Measurements from ENCODE around the gene SNX7. TPM values are rescaled to one million over a fixed set of nuclear protein-coding genes. Genes with fewer than 3 reads are reported as not detected.

Gene SNX7
- polyA plus RNA-seq, 2 of the 4 experiments (the other 2 are of a cell fraction) = 29.5 to 45.1 TPM

GRCh38 chr1:98693385-98693784, 31.9 kb downstream of the SNX7 start:
- H3K4me3 ChIP-seq = no peak overlapping the region
- 92% methylated on average over 2 of the region's 2 CpGs for WGBS (ENCODE audit: missing lambda C conversion rate)
- no peak overlapping the region for H3K4me2 ChIP-seq
- no peak for FAIRE-seq
- TF ChIP-seq ZSCAN20 (CRISPR knock-in tag; IDR thresholded peaks at IDR 0.05) (no peak), FOXS1 (CRISPR knock-in tag; IDR thresholded peaks at IDR 0.05) (no peak), SMC3 (IDR thresholded peaks at IDR 0.05) (no peak)
- H3K4me1 ChIP-seq = no peaks in the 10 kb centered on the region
- POLR2A ChIA-PET = no interaction called here
- no peak for ATAC-seq
- CTCF ChIA-PET = no interaction called here
- DNase-seq (ENCODE audit: low read depth in 1 of 2, low spot score in 1 of 2) = no peak
- no peaks in the 10 kb centered on the region for H3K9me3 ChIP-seq
- H3K27ac ChIP-seq = no peak overlapping the region

- Histone ChIP-seq H3K4me1 (no peaks in the 10 kb centered on the region), H3K4me2 (no peak overlapping the region), H3K9me3 (no peaks in the 10 kb centered on the region), H3K27ac (no peak overlapping the region), H3K4me3 (no peak overlapping the region)
- FAIRE-seq = no peak
- no peak for ATAC-seq
- TF ChIP-seq MAFK (IDR thresholded peaks at IDR 0.05; ENCODE audit: partially characterized antibody) = peak; percentile 62
- TF ChIP-seq TP53 (CRISPR knock-in tag; IDR thresholded peaks at IDR 0.05) = no peak
- no peak for TF ChIP-seq TFCP2L1 (CRISPR knock-in tag; IDR thresholded peaks at IDR 0.05)
- TF ChIP-seq RFX5 (IDR thresholded peaks at IDR 0.05) = no peak
- no peak for TF ChIP-seq HES2 (IDR thresholded peaks at IDR 0.05)
- no peak for TF ChIP-seq POLR2A (IDR thresholded peaks at IDR 0.05; ENCODE audit: low read length)
- TF ChIP-seq ESRRA (IDR thresholded peaks at IDR 0.05; ENCODE audit: borderline replicate concordance, low read length) = no peak
- TF ChIP-seq MAX (IDR thresholded peaks at IDR 0.05) = no peak
- CTCF ChIA-PET = no interaction called here
- DNase-seq (ENCODE audit: low read depth in 1 of 2, low spot score in 1 of 2) = no peak
- POLR2A ChIA-PET = no interaction called here
- 93% methylated on average over 4 of the region's 4 CpGs for WGBS (ENCODE audit: missing lambda C conversion rate)
Measured at GRCh38 chr1:98696077-98696476, 34.6 kb downstream of the SNX7 start.

DNA sequence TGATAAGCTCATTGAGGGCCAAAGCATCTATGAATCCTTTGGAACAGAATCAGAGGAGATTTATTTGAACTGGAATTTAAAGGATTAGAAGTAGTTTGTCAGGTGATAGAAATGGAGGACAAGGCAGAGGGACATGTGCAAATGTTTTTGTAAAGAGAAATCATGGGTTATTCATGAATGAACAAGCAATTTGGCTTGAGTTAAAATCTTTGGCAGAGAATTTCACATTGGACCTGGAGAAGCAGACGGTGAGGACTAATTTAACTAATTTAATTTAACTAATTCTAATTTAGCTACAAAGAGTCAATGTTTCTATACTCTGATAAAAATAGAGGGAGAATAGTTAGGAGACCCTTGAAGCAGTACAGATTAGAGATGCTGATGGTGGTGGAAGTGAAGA, 36.3 kb downstream of the SNX7 start:
- Histone ChIP-seq H3K9me3 (no peaks in the 10 kb centered on the region), H3K4me3 (no peak overlapping the region), H3K4me2 (no peak overlapping the region), H3K4me1 (no peaks in the 10 kb centered on the region), H3K27ac (no peak overlapping the region)
- no peak for TF ChIP-seq NR3C1 (IDR thresholded peaks at IDR 0.05)
- TF ChIP-seq KDM1A (IDR thresholded peaks at IDR 0.05; ENCODE audit: low read depth) = no peak
- TF ChIP-seq BCL3 (IDR thresholded peaks at IDR 0.05) = no peak
- TF ChIP-seq SMC3 (IDR thresholded peaks at IDR 0.05) = no peak
- TF ChIP-seq FOSB (CRISPR knock-in tag; IDR thresholded peaks at IDR 0.05) = no peak
- no peak for TF ChIP-seq FOSL2 (IDR thresholded peaks at IDR 0.05)
- no peak for TF ChIP-seq FOSL2 (CRISPR knock-in tag; IDR thresholded peaks at IDR 0.05)
- no peak for TF ChIP-seq SREBF2 (IDR thresholded peaks at IDR 0.05)
- TF ChIP-seq GATA3 (IDR thresholded peaks at IDR 0.05; ENCODE audit: borderline replicate concordance) = no peak
- no peak for TF ChIP-seq PBX3 (IDR thresholded peaks at IDR 0.05)
- TF ChIP-seq EP300 (IDR thresholded peaks at IDR 0.05) = no peak
- no peak for TF ChIP-seq CBX8 (IDR thresholded peaks at IDR 0.05)
- TF ChIP-seq NPAS2 (CRISPR knock-in tag; IDR thresholded peaks at IDR 0.05; ENCODE audit: borderline replicate concordance) = no peak
- TF ChIP-seq RFX5 (IDR thresholded peaks at IDR 0.05) = no peak
- no peak for TF ChIP-seq POLR2A (IDR thresholded peaks at IDR 0.05; ENCODE audit: low read length)
- TF ChIP-seq CEBPB (IDR thresholded peaks at IDR 0.05) = no peak
- FAIRE-seq (no peak), DNase-seq (ENCODE audit: low read depth in 1 of 2, low spot score in 1 of 2) (no peak), ATAC-seq (no peak)
- WGBS (ENCODE audit: missing lambda C conversion rate) = 100% methylated on average over 1 of the region's 1 CpG
- ChIA-PET POLR2A (no interaction called here), CTCF (no interaction called here)

All from A549 (cell line).